ENCODE results near the gene RAF1.

GRCh38 chr3:12620305-12620704 lies 43.6 kb downstream of the RAF1 start:
- TF ChIP-seq, protein P1, sequence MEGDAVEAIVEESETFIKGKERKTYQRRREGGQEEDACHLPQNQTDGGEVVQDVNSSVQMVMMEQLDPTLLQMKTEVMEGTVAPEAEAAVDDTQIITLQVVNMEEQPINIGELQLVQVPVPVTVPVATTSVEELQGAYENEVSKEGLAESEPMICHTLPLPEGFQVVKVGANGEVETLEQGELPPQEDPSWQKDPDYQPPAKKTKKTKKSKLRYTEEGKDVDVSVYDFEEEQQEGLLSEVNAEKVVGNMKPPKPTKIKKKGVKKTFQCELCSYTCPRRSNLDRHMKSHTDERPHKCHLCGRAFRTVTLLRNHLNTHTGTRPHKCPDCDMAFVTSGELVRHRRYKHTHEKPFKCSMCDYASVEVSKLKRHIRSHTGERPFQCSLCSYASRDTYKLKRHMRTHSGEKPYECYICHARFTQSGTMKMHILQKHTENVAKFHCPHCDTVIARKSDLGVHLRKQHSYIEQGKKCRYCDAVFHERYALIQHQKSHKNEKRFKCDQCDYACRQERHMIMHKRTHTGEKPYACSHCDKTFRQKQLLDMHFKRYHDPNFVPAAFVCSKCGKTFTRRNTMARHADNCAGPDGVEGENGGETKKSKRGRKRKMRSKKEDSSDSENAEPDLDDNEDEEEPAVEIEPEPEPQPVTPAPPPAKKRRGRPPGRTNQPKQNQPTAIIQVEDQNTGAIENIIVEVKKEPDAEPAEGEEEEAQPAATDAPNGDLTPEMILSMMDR (IDR thresholded peaks at IDR 0.05) = no peak
- no peak for TF ChIP-seq POLR2A (IDR thresholded peaks at IDR 0.05)
